Activated T-cell treated with anti-CD3 and anti-CD28 coated beads for 1 hour (primary cell): ENCODE measurements around the gene BMP7.
"Not testable (repeated sequence)": the region's sequence is repeated elsewhere in the genome, so short reads cannot be mapped to it uniquely, and the experiment has no call there.

ENCODE experiments used
- DNase-seq: peaks from one replicate; pipeline ENCODE4 v3.0.0-alpha.2; 2020; ENCODE audit warnings: low read depth

Gene BMP7

DNA sequence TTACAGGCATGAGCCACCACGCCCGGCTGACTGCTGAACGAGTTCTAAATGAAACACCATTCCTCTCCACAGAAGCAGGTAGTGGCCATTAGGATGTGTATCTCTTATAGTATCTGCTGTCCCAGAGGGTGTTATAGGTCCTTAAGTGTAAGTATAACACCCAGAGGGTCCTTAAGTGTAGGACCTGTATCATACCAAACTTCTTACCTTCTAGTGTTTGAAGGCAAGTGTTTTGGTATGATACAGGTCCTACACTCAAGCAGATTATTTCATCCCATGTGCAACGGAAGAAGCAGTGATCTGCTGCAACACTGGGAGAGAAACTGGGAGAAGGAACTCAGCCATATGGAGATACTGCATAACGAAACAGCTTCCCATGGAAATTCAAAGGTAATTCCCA is 17.4 kb downstream of the BMP7 start:
- no peak for DNase-seq

DNA sequence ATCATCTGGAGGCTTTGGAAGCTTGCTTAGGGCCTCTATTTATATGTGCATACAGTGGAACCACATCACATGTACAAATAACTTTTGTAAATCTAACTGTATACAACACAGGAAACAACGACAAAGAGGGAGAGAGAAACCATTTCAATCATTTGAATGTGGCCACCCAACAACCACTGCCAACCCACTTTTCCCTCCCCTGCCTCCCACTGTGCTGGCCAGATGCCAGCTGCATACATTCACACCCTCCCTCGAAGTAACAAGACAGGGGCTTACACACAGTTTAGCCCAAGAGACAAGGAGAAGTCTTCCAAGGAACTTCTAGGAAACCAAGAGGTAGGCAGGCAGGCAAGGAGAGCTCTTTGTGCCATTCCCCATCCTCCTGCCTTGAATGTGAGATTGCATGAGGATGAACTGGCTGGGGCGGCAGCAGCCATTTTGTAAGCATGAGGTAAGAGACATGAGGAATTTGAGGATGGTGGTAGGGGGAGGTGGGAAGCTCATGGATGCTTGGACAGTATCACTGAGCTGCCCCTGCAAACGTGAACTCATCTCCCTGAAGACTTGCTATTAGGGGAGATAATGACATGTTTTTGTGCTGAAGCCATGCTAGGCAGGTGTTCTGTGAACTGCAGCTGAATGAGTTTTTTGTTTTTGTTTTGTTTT is 18.2 kb downstream of the BMP7 start:
- no peak for DNase-seq

DNA sequence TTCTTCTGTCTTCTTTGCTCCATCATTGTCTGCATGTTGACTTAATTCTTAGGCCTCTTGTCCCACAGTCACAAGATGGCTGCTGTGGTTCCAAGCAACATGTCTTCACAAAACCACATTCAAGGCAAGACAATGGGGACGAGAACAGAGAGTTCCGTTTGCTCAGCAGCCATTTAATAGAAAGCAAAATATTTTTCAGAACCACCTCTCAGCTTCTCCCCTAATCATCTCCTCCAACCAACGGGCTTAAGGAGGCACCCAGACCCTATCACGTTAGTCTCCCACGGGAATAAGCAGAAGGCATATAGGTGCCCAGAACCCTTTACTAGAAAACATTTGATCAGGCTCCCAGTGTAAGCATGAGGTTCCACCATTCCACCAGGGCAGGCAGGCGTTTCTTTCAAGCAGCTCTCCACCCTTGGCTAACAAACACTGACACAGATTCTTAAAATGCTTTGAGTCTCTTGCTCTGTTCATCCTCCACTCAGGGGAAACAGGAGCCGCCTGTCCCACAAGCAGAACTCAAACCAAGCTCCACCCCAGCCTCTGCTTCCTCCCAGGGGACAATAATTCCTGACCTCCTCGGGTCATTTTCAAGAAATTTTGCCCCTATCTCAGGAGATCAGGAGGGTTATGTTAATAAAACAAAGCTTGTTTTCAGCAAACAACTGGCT is 19.0 kb downstream of the BMP7 start:
- no peak for DNase-seq

DNA sequence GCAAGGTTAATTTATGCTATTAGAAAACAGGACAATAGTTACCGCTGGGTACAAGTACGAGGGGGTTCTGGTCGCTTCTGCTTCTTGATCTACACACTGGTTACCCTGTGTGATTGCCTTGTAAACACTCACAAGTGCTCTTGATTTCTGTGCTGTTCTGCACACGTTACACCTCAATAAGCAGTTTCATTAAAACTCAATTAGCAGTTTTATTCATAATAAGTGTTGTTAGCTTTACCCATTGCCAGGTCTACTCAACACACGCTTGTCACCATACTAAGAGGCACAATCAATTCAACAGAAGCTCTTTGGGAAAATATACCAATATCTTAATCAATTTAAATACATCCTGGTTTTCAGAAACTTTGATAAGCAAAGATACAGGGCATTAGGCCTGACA is 20.4 kb downstream of the BMP7 start:
- DNase-seq: no peak

DNA sequence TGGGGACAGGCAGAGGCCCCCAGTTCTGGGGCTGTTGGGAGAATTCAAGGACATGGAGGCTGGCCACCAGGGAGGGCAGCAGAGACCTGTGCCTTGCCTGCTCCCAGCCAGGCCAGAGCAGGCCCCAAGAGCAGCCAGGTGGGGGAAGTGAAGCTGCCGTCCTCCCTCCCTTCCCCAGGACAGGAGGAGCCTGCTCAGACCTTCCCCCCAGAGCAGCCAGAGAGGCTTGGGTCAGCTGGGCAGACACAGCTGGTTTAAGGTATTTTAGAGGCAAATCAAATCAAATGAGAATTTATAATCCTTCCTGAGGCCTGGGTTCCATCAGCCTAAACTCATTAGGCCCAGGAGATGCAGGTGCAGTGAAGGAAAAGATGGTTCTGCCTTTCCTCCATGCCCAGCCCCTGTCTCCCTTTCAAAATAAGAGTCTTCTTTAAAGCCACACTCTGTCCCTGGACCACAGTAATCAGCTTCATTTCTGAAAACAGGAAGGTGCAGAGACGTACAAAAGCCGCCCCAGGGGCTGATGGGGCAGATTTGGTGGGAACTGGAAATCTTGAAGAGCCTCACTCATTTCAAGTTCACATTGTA is 21.7 kb downstream of the BMP7 start:
- no peak for DNase-seq

DNA sequence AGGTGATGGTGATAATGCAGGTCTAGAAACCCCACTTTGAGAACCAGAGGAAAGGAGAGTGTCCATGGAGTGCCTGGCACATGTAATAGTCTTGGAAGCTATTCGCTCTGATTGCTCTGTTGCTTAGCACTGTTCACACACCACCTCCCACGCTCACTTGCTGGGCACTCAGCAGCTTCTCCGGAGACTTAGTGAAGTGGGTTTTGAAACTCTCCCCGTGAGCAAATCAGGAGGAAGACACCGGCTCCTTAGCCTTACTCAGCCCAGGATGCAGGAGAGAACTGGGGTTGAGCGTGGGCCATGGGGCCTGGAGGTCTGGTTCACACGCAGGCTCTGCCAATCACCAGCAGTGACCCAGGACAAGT is 22.2 kb downstream of the BMP7 start:
- no peak for DNase-seq

DNA sequence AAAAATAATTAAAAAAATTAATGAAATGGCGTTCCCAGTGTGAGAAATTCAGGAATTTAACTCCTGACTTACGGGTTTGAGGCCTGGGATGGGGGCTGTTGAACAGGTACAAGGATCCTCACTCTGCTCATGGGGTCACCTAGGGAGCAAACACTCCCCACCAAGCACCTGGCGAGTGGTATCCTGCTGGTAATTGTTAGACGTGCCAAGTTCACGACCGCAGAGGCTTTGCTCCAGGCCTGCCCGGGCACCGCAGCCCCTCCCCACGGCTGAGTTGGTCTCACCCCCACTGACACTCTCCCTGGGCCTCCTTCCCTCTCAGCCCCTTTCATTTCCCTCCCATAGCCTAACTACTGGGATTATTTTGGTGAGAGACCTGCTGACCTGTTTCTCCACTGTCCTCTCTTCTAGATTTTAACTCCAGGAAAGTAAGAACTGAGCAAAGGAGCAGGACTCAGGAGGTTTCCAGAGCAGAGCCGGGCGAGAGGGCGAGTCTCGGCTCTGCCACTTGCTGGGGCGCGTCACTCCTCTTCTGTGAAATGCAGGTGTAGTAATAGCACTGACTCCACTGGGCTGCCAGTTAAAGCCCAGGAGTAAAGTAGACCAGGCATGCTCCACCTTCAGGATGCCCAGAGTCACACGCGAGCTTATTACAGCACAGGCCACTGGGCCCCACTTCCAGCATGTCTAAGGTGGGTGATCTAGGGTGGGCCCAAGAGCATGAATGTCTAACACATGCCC is 22.8 kb downstream of the BMP7 start:
- DNase-seq: no peak

DNA sequence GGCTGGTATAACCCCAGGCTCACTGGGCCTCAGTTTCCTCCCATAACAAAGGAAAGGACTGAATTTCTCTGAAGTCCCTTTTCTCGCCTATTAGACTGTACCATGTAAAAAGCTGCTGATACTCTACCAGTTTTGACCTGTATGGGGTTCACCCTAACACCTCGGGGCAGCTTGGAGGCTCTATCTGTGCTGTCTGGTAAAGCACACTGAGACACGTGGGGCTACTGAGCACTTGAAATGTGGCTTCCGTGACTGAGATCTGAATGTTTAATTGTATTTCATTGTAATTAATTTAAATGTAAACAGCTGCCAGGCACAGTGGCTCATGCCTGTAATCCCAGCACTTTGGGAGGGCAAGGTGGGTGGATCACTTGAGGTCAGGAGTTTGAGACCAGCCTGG is 24.0 kb downstream of the BMP7 start:
- DNase-seq: no peak

DNA sequence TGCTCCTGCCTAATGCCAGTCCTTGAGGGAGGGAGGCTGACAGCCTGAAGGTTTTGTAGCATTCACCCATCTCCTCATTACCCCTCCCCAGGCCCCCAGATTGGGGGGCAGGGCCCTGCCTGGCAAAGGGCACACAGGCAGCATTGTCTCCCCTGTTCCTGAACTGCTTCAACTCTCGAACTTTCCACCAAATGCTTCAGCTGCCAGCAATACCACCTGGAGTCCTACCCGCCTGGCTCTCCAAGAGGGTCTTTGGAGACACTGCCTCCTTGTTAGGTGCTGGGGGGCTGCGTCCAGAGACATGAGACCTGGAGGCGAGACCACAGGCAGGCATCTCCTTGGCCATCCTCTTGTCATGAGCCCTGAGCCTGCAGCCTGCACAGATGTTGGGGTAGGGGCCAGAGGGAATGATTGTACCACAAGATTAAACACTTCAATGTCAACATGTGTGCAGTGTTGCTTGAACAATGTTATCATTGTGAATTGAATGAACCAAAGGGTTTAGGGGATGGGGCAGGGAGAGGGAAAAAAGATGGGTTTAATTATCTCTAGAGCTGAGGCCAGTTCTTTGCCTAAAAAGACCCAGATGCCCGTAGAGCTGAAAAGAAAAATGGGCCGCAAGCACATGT is 25.0 kb downstream of the BMP7 start:
- DNase-seq: no peak

DNA sequence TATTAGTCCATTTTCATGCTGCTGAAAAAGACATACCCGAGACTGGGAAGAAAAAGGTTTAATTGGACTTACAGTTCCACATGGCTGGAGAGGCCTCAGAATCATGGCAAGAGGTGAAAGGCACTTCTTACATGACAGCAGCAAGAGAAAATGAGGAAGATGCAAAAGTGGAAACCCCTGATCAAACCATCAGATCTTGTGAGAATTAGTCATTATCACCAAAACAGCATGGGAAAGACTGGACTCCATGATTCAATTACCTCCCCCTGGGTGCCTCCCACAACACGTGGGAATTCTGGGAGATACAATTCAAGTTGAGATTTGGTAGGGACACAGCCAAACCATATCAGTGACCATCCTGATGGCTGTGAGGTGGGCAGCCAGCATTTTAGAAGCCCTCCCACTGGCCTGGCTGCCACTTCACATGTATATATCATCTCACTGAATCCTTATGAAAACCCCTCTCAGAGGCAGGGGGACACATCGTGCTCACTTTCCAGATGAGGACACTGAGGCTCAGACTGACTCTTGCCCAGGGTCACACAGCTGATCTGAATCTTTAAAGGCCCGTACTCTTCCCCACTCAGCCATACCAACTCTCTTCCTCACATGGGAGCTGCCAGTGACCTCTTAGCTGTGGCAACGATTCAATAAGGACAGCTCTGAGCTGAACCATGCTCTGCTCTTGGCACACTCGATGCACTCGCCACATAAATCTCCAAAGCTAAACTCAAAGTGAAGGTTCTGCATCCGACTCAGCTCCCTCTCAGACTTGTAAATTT is 25.7 kb downstream of the BMP7 start:
- DNase-seq: no peak

DNA sequence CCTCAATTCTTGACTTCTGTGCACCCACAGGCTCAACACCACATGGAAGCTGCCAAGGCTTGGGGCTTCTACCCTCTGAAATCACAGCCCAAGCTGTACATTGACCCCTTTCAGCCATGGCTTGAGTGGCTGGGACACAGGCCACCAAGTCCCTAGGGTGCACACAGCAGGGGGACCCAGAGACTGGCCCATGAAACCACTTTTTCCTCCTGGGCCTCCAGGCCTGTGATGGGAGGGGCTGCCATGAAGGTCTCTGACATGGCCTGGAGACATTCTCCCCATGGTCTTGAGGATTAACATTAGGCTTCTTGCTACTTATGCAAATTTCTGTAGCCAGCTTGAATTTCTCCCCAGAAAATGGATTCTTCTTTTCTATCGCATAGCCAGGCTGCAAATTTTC is 26.7 kb downstream of the BMP7 start:
- DNase-seq: not testable (repeated sequence)

DNA sequence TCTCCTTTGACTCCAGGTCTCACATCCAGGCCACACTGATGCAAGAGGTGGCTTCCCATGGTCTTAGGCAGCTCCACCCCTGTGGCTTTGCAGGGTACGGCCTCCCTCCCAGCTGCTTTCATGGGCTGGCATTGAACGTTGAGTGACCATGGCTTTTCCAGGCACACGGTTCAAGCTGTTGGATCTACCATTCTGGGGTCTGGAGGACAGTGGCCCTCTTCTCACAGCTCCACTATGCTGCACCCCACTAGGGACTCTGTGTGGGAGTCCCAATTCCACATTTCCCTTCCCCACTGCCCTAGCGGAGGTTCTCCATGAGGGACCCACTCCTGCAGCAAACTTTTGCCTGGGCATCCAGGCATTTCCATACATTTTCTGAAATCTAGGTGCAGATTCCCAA is 27.1 kb downstream of the BMP7 start:
- DNase-seq: not testable (repeated sequence)

DNA sequence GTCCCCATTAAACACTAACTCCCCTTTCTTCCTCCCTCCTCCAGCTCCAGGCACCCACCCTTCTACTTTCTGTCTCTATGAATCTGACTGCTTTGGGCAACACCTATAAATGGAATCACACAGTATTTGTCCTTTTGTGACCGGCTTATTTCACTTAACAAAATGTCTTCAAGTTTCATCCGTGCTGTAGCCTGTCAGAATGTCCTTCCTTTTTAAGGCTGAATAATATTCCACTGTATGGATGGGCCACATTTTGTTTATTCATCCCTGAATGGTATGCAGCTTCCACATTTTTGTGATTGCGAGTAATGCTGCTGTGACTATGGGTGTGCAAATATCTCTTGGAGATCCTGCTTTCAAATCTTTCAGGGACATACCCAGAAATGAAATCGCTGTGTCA is 28.4 kb downstream of the BMP7 start:
- no peak for DNase-seq

DNA sequence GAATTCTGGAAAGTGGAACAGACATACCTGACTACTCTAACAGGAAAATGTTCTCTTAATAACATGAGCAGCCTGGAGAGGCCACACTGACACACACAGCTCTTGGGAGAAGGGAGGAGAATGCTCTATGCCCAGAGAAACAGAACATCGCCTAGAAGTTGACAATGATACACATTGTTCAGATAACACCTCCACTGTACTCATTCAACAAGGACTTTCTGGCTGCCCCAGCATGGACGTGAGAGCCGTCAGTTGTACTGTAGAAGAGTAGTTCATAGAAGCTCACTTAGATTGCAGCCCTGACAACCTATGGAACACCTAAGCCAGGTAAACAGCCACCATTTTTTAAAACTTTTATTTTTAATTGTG is 28.9 kb downstream of the BMP7 start:
- no peak for DNase-seq

DNA sequence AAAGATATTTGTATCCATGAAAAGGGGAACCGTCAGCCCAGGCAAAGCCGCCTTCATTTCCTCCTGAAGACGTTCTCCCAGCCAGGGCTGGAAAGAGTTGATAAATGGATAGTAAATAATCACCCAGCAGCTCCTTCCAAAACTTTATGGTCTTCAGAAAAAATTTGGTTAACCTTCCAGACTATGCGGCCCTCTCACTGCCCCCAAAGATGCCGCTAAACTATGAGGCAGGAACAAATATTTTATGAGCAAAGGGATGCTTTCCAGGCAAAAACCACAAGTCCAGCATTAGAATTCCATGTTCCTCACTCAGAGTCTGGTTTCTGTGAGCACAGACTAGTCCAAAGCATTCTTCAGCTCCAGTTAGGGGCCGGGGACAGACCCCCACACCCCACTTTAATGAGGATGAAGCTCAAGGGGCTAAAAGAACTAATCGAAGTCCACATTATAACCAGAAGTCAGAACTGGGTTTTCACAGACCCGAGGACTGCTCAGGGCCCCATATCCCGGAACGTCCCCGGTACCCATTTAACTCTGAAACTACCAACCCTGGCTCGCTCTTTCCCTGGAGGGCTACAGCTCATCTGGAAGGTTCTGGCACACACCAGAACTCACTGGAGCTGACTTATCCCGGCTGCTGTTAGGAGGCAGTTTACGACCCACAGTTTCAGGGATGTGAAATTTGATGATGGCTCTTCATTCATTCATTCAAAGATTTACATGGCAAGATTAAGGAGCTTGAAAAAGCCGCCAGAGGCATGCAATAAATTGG is 29.4 kb downstream of the BMP7 start:
- no peak for DNase-seq

DNA sequence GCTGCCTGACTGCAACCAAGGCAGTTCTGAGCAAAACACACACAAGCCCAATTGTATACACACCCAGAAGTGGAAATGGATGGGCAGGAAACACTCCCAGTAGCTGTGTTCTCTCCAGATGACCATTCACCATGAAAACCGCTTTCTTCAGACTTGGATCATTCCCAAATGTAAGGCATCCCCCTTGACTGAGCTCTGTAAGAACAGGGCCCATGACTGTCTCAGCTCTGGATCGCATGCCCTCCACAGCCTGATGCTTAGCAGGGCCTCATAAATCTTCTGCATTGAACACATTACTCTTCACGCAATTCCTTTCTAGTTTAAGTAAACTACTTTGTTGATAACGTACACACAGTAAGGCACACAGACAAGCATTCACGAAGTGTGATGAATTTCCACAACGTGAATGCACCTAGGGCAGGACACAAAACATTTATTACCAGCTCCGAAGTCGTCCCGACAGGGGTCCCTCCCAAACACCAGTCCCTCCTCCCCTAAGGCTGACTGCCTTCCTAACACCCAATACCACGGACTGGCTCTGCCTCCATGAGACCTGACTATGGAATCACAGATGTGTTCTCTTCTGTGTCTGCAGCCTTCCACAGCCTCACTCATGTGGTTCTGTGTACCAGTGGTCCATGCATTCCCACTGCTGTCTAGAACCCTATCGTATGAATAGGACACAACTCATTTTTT is 31.7 kb downstream of the BMP7 start:
- DNase-seq: no peak

DNA sequence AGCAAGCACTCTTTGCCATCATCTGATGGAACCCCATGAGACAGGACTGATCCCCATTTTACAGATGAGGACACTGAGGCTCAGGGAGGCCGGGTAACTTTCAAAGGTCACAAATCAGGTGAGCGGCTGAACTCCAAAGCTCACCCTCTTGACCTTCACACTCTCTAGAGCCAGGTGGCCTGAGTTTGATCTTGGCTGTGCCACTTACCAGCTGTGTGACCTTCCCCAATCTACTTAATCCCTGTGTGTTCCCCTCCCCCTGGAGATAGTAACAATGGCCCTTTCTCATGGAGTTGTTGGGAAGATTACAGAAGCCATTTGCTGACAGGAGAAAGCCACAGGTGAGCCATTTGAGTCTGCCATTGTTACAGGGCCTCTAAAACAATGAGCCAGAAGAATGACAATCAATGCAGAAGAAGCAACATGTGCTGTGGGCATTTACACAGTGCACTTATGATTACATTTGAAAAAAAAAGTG is 34.5 kb downstream of the BMP7 start:
- no peak for DNase-seq

DNA sequence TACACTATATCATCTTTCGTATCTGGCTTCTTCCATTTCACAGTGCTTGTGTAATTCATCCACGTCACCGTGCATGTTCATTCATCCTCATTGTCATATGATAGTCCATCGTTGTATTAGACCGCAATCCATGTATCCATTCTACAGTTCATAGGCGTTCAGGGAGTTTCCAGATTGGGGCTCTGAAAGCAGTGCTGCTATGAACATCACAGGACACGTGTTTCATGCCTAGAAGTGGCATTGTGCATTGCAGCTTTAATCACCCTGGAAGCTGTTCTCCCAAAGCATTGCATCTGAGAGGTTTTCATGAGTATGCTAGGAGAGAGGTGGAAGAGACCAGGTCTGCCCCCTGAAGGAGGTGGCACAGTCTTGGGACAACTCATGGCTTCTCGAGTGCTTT is 35.3 kb downstream of the BMP7 start:
- DNase-seq: no peak

DNA sequence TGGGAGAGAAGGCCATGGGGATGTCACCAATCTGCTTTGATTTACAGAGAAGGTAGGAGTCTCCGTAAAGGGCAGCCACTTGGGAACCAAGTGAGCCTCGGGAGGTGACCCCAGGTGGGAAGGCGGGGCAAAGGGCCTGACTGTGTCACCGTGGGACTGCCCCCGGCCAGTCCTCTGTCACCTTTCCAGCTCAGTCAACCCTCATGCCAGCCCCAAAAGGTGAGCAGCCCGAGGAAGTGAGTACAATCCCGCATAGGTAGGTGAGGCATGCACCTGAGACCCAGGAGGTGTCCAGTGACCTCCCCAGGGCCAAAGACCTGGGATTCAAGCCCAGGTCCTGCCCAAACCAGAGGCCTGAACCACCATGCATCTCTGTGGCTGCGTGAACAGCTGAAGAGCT is 36.2 kb downstream of the BMP7 start:
- no peak for DNase-seq

DNA sequence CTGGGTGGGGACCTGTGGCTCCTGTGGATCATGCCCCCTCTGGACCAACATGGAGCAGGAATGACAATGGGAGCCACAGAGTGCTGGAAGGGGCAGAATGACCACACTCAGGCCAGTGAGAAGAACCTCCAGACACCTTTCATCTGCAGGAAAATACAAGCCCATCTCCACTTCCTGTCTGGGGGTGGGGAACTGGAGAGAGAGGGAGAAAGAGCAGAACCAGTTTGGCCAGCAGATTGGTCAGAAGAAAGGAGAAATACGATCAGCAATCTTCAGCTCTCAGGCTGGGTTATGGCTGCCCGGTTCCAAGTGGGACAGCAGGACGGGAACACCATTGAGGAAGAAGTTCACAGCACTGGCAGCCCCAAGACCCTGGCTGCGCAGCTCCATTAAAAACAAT is 37.0 kb downstream of the BMP7 start:
- DNase-seq: no peak
